ENCODE results near the gene DTL.

DTL gene

DNA sequence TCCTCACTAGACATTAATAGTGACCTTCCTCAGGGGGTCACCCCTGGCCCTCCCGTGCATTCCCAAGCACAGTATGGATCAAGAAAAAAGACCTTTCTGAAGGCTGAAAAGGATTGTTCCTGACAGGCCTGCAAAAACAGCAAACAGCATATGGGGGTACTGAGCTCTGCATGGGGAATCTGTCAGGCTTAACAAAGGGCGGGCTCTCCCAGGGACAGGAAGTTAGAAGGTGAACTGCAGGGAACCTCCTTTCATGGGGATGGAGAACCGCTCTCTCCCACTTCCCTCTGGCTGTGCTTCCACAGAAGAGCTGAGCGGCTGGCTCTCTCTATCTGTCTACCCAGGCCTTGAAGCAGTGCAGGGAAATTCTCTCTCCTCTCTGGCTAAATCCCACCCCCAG, 91.7 kb downstream of the DTL start:
- DNase-seq (ENCODE audit: low read depth, low spot score), result no peak

DNA sequence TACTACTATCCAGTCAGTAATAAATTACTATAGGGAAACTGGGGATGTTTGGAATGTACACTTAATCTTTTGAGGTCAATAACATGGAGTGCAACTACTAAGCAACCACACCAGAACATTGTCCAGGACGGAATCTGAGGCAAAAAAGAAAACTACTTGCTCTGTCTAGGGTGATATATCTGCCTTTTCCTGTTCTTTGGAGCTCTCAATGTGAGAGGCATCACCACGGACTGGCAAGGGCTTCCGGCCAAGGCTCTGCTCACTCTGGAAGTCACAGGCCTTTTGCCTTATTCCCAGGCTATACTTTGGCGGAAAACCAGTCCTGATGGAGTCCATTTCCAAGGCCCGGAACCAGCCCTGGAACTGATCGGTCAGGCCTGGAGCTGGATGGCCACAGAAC, 94.2 kb downstream of the DTL start:
- DNase-seq (ENCODE audit: low read depth, low spot score), result no peak

DNA sequence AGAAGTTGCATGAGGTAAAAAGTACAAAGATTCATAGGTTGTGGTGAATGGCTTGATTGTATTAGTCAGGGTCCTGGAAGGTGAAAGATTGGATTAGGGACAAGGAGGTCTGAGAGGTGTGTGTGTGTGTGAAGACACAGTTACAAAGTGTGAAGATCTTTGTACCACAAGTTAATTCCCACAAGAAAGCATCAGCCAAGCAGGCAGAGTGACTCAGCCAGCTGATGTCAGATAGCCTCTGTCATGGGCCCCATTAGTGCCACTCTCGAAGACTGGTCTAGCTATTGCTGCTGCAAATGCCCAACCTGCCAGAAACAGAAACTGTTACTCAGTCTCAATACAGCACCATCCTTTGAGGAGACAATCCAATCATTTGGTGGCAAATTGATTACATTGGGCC, 96.5 kb downstream of the DTL start:
- DNase-seq (ENCODE audit: low read depth, low spot score), result no peak

DNA sequence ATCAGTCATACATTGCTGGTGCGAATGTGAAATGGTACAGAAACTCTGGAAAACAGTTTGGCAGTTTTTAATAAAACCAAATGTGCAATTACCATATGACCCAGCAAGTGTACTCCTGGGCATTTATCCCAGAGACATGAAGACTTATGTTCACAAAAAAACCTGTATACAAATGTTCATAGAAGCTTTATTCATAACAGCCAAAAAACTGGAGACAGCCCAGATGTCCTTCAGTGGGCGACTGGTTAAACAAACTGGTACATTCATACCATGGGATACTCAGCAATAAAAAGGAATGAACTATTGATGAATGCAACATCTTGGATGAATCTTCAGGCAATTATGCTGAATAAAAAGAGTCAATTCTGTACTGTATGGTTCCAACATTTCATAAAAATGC, 97.8 kb downstream of the DTL start:
- DNase-seq (ENCODE audit: low read depth, low spot score), result no peak

DNA sequence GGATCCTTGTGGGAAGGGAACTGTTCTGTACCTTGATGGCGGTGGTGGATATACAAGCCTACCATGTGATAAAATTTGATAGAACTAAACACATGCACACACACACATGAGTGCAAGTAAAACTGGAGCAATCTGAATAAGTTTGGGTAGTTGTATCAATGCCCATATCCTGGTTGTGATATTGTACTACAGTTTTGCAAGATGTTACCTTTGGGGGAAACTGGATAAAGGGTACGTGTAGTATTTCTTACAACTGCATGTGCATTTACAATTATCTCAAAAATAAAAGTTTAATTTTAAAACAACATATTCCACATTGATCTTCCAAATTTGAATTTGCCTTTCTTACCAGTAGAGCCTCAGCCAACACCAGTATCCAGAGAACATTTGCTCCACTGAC, 99.6 kb downstream of the DTL start:
- no peak for DNase-seq (ENCODE audit: low read depth, low spot score)

DNA sequence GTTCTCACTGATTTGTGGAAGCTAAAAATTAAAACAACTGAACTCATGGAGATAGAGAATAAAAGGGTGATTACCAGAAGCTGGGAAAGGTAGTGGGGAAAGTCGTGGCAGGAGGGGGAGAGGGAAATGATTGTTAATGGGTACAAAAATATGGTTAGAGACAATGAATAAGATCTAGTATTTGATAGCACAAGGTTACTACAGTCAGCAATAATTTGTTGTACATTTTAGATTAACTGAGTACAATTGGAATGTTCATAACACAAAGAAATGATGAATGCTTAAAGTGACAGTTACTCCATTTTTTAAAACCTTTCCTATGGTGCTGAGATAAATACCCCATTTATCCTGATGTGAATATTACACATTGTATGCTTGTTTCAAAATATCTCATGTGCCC, 102.3 kb downstream of the DTL start:
- DNase-seq (ENCODE audit: low read depth, low spot score), result no peak

DNA sequence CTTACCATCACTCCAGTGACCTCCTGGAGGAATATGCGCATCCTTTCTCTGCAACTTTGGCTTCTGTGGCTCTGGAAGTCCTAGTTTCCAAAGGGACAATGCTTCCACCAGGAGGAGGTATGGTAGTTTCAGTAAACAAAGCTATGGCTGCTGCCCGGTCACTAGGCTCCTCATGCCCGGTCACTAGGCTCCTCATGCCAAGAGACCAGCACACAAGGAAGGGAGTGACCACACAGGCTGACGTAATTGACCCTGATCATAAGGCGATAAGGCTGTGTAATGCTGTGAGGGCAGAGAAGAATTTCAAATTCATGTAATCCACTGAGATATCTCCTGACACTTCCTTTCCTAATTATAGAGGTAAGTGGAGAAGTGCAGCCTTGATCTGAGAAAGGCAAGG, 102.9 kb downstream of the DTL start:
- no peak for DNase-seq (ENCODE audit: low read depth, low spot score)

DNA sequence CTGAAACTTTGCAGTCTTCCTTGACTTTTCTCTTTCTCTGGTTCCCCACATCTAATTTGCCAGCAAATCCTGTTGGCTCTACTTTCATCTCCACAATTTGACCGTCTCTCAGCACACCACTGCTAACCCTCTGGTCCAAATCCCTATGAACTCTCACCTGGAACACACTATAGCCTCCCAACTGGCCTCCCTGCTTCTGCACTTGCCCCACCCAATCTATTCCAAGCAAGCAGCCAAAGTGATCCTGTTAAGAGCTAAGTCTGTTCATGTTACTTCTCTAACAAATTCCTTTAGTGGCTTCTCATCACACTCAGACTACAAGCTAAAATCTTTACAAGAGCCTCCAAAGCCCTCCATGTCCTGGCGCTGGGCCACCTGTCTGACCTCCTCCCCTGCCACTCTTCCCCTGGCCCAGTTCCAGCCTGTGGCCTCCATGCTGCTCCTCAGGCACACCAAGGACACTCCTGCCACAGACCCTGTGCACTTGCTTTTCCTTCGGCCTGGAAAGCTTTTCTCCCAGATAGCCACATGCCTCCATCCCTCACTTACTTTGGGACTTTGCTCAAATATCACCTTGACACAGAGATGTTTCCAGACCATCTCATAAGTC, 104.1 kb downstream of the DTL start:
- no peak for DNase-seq (ENCODE audit: low read depth, low spot score)

DNA sequence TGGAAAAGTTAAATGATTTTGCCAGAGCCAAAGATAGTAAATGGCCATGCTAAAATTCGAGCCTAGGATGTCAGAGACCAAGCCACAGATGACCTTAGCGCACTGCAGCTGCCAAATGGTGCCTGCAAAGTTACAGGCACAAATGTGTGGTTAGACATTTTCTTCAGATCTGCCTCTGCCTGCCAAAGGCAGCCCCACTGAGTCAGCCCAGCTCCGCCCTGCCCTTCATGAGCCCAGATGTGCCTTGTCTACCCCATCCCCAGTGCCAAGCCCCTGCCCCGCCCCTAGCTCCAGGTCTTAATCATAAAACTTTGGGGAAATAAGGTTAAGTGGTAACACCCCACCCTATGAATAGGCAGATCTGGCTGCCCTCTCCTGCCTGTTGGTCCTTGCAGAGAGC, 105.9 kb downstream of the DTL start:
- no peak for DNase-seq (ENCODE audit: low read depth, low spot score)

DNA sequence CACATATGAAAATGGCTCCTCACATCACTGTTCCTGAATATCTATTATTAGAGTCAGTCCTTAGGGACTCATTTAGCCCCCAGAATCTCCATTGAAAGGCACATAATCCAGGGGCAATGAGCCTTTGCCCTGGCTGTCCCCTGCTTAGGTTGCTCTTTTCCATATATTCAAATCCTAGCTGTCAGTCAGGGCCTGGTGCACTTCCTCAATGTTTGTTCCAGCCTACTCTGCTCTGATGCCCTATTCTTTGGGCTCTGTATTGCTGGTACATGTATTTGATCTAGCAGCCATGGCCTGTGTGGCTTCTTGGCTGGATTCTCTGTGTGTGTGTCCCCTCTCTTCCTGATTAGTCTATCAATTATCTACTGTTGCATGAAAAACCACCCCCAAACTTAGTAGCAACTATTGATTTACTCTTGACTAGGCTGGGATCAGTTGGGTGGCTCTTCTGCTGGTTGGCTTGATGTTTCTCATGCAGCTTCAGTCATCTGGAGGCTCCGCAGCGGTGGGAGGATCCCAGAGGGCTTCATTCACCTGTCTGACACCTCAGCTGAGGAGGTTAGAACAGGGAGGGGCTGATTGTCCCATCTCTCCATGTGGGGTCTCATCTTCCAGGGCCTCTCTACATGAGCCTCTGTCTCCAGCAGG, 107.5 kb downstream of the DTL start:
- DNase-seq (ENCODE audit: low read depth, low spot score), result no peak

DNA sequence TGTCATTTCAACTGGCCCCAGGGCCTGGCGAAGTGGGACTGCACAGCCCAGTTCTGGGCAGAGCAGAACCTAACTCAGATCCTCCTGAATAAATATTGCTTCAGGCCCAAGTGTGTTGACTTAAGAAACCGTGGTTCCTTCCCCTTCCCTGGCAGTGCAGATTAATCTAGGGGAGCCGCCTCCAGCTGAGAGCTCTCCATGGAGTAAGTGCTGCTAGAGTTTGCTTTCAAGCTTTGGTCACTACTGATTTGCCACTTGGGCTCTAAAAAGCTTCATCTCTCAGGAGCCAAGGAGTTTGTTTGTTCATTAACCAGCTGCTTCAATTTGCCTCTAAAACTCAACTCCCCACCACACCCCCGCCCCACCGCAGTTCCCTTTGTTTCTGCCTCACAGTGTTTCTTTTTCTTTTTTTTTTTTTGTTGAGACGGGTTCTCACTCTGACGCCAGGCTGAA, 112.1 kb downstream of the DTL start:
- no peak for DNase-seq (ENCODE audit: low read depth, low spot score)

DNA sequence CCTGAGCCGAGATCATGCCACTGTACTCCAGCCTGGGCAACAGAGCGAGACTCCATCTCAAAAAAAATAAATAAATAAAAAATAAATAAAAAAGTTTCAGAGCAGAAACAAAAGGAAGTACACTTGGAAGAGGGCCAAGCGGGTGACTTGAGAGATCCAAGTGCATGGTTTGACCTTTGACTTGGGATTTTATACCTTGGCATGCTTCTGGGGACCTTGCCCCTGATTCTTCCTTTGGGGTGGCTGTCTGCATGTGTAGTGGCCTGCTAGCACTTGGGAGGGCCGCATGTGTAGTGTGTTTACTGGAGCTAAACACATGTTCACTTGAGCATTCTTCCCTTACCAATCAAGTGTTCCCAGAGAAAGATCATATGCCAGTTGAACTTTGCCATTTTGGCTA, 114.0 kb downstream of the DTL start:
- DNase-seq (ENCODE audit: low read depth, low spot score), result no peak

DNA sequence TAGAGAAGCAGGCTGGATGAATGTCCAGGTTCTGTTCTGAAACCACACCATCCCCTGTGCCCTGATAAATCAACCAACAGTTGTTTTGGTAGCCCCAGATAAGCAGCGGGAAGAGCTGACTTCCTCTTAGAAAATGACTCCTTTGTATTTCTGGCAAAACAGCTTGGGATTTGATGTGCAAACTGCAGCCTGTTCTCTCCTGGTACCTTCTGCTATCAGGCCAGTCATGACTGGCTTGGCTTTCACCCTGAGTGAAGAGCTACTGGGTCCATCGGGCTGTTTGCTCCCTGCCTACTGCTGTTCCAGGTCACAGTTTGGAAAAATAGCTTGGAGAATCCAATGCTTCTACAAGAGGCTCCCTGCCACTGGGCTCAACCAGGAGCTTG, 116.8 kb downstream of the DTL start:
- no peak for DNase-seq (ENCODE audit: low read depth, low spot score)

DNA sequence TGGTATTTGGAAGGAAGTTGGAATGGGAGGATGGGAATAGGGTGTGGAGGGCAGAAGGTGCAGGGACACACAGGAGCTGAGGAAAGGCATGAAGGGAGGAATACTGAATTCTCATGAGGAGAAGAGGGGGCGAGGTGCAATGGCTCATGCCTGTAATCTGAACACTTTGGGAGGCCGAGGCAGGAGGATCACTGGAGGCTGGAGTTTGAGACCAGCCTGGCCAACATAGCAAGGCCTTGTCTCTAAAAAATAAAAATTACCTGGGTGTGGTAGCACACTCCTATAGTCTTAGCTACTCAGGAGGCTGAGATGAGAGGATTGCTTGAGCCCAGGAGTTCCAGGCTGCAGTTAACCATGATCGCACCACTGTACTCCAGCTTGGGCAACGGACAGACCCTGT, 117.3 kb downstream of the DTL start:
- no peak for DNase-seq (ENCODE audit: low read depth, low spot score)

DNA sequence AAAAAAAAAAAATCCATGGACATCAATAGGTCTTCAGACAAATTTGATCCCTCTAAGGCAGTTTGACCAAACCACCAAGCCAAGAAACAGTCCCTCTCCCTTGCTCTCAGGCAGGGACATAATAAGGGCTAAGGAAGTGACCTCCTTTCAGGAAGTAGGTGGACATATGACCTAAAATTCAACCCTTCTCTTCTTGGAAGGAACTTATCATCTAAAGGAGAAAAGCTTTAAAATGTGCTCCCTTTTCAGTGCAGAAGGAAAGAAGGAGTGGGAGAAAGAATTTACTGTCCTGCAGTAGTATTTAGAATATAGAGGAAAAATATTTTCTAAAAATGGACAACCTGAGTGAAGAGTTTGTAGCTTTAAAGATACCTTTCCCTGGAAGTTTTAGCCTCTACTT, 118.1 kb downstream of the DTL start:
- no peak for DNase-seq (ENCODE audit: low read depth, low spot score)

Measured in activated naive CD8-positive, alpha-beta T cell treated with anti-CD3 and anti-CD28 coated beads, Interleukin-2, amount 50 U/mL, for 16 hours (primary cell).